GM10248 (cell line): Measurements from ENCODE around the gene TNFRSF8.
A peak's percentile ranks its signal among the peaks of the same experiment; 100 is the strongest.

Experiments
- CTCF ChIA-PET: fragments of 300-600 bp; sonication (Branson Sonifier 250); formaldehyde crosslinking; extraction: SDS; loops from one replicate; lab custom pipeline; 2021; ENCODE audit warnings: antibody characterized with exemption; lab: Yijun Ruan, JAX
- POLR2A ChIA-PET: fragments of 350-650 bp; sonication (Branson Sonifier 250); formaldehyde crosslinking; extraction: SDS; loops from one replicate; lab custom pipeline; 2020; ENCODE audit warnings: antibody characterized with exemption; lab: Yijun Ruan, JAX
- DNase-seq: peaks from one replicate; pipeline ENCODE4 v3.0.0; 2012; ENCODE audit errors: extremely low spot score
- CTCF ChIP-seq: IDR thresholded peaks from 2 replicates; pipeline ENCODE4 v1.5.1; 2012; ENCODE audit warnings: mild to moderate bottlenecking, low read depth; ENCODE audit errors: extremely low read depth, missing control alignments, control extremely low read depth

The TNFRSF8 gene

DNA sequence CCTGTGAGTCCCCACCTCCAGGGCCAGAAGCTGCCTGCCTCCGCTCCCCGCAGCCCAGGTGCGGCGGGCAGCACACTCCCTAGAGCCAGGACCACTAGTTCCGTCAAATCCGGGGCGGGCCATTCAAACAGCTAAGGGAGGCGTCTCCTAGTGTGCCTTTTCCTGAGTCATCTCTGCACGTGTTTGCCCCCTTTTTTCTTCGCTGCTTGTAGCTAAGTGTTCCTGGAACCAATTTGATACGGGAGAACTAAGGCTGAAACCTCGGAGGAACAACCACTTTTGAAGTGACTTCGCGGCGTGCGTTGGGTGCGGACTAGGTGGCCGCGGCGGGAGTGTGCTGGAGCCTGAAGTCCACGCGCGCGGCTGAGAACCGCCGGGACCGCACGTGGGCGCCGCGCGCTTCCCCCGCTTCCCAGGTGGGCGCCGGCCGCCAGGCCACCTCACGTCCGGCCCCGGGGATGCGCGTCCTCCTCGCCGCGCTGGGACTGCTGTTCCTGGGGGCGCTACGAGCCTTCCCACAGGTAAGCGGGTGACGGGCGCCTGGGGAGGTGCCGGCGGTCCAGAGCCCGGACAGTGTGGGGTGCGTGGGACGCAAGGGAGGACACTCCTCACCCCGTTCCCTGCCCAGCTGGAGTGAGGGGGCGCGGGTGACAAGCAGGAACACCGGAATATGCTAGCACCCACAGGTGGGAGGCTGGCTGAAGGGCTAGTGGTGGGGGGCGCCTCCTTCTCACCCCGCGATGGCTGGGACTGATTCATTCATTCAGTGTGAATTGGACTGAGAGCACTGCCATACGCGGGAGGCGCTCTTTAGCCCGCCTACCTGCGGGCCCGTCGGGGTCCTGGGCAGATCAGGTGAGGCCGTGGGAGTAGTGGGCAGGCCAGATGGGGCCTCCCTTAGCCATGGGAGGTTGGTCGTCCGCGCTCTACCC, at the start of gene TNFRSF8:
TSS of gene TNFRSF8 (plus strand) at position 163 of the 932 bp plus-strand sequence. CDS start at position 459, 296 bp downstream.
- DNase-seq, result peak; percentile 57
- ChIA-PET CTCF (interaction anchor here (0.9 to 7.3 kb wide), 5 partner anchors 9 to 14 kb away, joined by 4 to 81 read pairs (median 5); no protein-coding TSS in a partner anchor), POLR2A (no interaction called here)
- peak; percentile 4 for TF ChIP-seq CTCF

GRCh38 chr1:12014141-12014991, 48.7 kb upstream of the TNFRSF8 start:
- POLR2A ChIA-PET, result no interaction called here

GRCh38 chr1:12015001-12015491, 48.1 kb upstream of the TNFRSF8 start:
- TF ChIP-seq CTCF, result no peak
- ChIA-PET POLR2A (no interaction called here), CTCF (interaction anchor here (2.0 kb wide), 1 partner anchor 17 kb away, joined by 4 read pairs; no protein-coding TSS in a partner anchor)
- no peak for DNase-seq

More at GRCh38 chr1:12014141-12014991, 48.7 kb upstream of the TNFRSF8 start:
- DNase-seq, result no peak
- no peak for TF ChIP-seq CTCF
- CTCF ChIA-PET, result interaction anchor here (2.0 kb wide), 1 partner anchor 18 kb away, joined by 4 read pairs; no protein-coding TSS in a partner anchor

GRCh38 chr1:12015499-12015898, 47.6 kb upstream of the TNFRSF8 start:
- ChIA-PET POLR2A (no interaction called here), CTCF (interaction anchor here (1.8 to 2.0 kb wide), 2 partner anchors 15 to 17 kb away, joined by 3 to 4 read pairs; no protein-coding TSS in a partner anchor)
- no peak for DNase-seq
- TF ChIP-seq CTCF, result no peak

- ChIA-PET CTCF (interaction anchor here (1.8 to 2.0 kb wide), 3 partner anchors 11 to 16 kb away, joined by 3 to 9 read pairs (median 4); no protein-coding TSS in a partner anchor), POLR2A (interaction anchor here (1.1 kb wide), 1 partner anchor 12 kb away, joined by 7 read pairs; no protein-coding TSS in a partner anchor)
- DNase-seq, result no peak
- TF ChIP-seq CTCF, result no peak
These were observed 46.9 kb upstream of the TNFRSF8 start for GRCh38 chr1:12016182-12016581.
